UCSD-AML1 (cell line): Measurements from ENCODE around the gene RNF223.

Experiments
- DNase-seq: peaks from one replicate; lab custom pipeline; 2025; ENCODE audit not compliant: unreplicated experiment; lab: John Stamatoyannopoulos, UW

The RNF223 gene

DNA sequence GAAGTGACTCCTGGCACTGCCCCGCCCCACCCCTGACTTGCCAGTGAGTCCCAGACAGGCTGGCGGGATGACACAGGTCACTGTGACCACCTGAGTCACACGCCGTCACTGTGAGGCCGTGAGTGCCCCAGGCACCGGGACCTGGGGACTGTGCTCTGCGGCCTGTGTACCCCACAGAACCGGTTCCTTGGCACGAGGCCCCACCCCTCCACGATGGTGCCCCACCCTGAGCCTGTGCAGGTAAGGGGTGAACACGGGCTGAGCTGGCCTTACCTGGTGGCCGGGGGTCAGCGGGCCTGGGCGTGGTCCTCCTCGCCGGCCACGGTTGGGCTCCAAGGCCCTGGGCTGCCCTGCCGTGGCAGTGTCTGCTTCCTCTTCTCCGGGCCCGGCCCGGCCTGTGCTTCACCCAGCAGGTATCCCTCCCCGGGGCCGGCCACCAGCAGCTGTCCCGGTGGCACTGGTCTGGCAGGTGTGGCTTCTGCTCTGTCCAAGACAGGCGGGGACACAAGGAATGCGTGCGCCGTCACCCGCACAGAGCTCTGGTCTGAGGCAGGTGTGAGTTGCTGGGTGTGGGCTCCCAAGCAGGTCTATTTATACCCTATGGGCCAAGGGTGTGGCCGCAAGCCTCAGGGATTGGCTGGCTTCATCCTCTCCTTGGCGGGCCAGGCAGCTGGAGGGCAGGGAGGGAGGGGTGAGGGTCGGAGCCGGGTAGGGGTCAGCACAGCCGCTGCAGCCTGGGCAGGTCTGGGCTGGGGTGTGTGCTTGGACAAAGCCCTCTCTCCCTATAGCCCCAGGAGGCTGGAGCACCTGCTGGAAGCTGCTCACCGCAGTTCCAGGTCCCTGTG is at the start of gene RNF223:
Gene RNF223 (minus strand): TSS at position 564 of the 845 bp plus-strand sequence. CDS start 1,740 bp downstream, outside the sequence.
- no peak for DNase-seq

DNA sequence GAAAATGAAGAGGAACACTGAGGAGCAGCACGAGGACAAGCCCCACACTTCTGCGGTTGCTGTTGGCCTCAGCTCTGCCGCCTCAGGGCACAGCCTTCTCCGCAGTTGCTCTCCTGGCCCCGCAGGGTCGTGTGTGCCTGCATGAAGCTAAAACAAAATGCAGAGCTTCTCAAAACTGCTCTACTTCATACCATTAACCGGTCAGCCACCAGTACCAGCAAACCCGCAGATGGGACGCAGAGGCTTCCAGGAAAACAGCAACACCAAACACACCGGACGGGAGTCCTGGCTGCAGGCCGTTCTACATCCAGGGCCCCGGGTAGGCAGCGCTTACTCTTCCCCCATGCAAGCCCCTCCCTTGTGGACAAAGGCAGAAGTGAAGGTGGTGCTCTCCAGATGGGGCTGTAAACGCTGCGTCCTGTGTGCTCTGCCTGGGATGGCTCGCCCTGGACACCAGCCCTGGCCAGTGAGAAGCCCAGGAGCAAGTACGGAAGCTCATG is 48.9 kb upstream of the RNF223 start:
- no peak for DNase-seq

DNA sequence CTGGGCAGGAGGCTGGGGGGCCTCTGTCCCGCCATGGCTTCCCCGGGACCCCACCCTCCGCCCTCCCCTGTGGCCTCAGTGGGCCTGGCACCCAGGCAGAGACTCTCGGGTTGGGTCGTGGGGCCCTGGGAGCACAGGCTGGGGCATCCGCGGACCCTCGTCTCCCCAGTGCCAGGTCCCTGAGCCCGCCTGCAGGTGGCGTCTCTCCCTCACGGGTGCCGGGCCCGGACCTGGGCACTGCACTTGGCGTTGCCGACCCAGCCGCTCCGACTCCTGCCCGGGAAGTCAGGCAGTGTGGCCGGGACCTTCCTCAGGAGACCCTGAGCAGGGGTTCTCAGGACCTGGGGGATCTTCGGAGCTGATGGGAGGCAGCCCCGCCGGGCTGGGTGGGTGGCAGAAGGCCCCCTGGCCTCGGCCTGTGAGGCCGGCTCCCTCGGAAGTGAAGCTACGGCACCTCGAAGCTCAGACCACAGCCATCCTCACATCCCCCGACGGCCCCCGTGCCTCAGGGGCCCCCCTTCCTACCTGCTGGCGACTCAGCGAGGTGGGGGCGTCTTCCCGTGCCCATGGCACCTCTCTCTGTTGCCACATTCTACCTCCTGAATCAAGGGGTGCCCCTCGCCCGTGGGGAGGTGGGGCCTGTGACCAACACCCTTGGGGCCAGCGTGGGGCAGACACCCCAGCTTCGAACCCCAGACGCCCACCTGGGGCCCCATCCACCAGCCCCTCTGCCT is 48.1 kb upstream of the RNF223 start:
- peak; percentile 83 for DNase-seq

DNA sequence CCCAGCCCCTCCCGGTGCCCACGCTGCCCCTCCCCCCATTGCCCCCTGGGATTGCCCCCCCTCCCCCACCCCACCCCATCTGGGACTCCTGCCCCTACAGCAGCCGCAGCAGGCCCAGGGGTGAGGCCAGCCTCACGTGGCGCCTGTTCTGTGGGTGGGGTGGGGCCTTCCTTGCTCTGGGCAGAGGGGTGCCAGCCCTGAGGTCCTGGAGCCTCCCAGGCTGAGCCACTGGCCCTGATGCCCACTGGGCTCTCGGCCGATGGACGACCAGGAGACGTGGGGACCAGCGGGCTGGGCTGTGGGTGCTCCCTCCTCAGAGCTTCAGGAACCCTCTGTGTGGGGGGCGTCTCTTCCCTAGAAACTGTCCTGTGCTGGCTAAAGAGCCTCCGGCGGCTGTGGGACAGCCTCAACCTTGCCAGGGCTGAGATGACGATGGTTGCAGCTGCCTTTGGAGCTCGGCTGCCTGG is 47.5 kb upstream of the RNF223 start:
- no peak for DNase-seq

DNA sequence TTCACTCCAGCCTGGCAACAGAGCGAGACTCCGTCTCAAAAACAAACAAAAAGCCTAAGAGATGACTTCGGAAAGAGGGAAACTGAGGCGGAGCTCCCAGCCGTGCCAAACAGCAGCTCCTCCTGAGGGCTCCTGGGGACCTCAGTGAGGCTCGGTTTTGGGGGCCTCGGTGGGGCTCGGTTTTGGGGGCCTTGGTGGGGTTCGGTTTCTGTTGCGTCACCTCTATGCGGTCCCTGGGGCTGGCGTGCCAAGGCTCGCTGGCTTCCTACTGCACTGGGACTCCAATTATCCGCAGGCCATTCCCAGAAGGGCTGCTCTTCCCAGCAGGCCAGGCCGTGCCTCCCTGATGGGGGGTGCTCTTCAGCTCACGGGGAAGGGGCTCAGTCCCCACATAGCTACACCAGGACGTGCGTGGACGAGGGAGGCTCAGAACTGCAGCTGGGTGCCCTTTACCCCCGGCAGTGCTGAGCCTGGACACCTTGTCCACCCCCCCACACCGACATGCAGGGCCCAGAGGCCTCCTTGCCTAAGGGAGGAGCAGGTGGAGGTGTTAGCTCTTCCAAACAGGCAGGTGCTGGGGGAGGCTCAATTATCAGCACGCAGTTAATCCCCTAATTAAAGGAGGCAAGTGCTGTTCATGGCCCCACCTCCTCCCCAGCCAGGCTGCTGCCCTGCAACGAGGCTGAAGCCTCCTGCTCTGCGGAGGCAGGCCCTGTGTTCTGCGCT is 46.9 kb upstream of the RNF223 start:
- no peak for DNase-seq

DNA sequence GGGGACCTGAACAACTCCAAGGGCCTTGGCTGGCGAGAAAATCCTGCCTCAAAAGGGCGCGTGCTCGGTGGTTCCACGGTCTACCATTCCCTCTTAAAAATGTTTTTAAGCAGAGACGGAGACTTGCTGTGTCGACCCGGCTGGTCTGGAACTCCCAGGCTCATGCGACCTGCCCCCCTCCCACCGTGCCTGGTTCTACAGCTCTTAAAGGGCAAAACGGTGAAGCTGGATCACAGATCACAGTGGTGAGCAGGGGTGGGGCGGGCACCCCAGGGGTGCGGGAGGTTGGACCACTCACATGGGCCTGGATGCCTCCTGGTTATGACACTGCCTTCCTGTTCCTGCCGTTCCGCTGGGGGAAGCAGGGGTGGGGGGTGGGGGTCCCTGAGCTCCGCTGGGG is 46.0 kb upstream of the RNF223 start:
- DNase-seq = no peak

DNA sequence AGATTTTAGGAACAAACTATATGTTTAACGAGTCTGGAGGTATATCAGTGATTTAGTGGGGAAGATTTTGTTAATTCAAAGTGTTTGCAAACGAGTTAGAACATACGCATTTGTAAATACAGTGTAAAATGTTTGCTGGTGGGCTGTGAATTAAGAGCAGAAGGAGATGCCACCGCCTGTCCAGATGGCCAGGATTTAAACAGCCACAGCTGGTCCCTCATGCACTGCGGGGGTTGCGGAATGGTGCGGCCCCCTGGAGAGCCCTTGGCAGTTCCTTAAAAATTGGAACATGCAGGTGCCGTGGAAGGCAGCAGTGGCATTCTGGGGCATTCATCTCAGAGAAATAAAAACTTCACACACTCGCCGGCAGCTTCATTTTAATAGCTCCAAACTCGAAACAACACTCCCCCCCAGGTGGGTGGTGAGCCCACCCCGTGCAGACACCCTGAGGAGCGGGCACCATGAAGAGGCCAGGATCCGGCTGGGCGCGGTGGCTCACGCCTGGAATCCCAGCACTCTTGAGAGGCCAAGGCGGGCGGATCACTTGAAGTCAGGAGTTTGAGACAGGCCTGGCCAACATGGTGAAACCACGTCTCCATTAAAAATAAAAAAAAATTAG is 45.3 kb upstream of the RNF223 start:
- DNase-seq = no peak

DNA sequence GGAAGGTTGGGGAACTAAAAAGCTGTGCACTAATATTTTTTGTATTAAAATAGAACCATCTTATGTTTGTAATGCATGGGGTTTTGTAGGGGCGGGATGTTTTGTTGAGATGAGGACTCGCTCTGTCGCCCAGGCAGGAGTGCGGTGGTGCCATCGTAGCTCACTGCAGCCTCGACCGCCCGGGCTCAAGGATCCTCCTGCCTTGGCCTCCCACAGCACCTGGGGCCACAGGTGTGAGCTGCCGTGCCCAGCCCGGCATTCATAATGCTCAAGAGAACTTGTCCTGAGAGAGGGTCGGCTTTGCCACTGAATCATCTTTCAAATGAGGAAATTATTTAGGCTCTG is 44.7 kb upstream of the RNF223 start:
- DNase-seq = no peak

DNA sequence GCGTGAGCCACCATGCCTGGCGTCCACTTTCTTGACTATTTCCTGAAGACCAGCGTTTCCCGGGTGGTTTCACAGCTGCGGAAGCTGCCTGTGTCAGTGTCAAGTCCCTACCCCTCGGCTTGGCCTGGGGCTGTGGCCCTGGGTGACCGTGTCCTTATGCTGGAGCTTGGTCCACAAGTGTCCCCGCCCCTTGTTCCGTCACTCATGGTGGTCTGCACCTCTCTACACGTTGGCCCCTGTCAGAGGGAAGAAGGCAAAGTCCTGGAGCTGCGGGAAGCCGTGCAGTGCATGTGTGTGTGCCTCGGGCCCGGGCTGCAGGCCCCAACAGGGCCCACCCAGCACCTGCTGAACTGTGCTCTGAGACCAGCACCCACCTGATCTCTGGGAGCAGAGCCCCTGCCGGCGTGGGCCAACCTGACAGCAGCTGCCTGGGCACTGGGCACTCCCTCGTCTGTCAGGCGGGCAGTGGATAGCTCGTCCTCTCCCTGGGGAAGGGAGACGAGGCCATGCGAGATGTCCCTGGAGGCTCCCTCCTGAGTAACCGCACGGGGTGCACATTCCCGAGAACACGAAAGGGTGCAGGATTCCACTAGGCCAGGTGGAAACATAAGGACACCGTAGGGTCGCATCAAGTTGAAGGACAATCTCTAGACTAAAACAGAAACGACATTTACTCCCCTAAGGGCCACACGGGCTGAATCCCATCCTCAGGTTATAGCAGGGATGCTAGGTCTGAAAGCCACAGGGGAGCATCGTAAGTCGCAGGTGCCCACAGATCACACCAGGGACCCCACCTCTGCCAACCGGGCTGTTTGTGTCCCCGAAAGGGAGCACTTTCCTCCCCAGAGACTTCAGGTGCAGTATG is 44.1 kb upstream of the RNF223 start:
- no peak for DNase-seq

DNA sequence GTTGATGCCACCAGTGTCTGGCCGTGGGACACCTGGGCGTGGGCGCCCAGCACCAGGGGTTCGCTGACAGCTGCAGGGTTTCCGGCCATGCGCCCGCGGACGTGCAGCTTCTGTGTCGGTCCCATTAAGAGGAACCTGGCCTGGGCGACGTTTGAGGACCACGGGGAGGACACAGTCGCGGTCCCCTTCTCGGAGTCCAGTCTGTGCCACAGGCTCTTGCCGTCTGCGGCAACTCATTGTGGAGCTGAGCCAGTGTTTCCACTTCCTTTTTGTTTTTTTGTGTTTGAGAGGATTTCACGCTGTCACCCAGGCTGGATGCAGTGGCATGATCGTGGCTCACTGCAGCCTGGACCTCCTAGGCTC is 43.3 kb upstream of the RNF223 start:
- peak; percentile 47 for DNase-seq

DNA sequence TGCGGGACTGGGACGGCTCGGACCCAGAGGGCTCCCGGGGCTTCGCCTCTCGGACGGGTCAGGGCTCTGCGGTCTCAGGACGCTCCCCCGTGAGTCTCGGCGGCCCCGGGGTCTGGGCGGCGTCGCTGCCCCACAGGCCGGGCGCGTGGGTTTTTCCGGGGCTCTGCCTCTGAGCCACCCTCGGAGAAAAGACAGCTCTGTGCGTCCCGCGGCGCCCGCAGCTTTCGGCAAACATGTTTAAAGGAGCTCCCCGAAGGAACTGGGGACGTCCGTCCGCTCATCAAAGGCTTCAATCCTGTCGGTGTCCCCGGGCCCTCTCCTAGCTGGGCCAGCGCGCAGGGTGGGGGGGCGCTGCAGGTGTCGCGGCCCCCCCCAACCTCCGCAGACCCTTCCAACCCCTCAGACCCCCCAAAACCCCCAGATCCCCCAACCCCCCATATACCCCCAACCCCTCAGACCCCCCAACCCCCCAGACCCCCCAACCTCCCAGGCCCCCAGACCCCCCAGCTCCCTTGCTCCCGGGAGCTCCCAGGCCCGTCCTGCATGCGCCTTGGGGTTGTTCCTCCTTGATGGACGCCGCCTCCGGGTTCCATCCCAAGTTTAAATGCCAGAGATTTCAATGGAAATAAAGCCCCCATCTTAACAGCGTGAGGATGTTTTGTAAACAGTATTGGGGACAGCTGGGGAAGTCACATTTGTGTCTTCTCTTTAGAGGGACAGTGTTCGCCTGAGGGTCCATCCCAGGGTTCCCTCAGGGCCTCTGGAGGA is 42.8 kb upstream of the RNF223 start:
- DNase-seq = no peak

DNA sequence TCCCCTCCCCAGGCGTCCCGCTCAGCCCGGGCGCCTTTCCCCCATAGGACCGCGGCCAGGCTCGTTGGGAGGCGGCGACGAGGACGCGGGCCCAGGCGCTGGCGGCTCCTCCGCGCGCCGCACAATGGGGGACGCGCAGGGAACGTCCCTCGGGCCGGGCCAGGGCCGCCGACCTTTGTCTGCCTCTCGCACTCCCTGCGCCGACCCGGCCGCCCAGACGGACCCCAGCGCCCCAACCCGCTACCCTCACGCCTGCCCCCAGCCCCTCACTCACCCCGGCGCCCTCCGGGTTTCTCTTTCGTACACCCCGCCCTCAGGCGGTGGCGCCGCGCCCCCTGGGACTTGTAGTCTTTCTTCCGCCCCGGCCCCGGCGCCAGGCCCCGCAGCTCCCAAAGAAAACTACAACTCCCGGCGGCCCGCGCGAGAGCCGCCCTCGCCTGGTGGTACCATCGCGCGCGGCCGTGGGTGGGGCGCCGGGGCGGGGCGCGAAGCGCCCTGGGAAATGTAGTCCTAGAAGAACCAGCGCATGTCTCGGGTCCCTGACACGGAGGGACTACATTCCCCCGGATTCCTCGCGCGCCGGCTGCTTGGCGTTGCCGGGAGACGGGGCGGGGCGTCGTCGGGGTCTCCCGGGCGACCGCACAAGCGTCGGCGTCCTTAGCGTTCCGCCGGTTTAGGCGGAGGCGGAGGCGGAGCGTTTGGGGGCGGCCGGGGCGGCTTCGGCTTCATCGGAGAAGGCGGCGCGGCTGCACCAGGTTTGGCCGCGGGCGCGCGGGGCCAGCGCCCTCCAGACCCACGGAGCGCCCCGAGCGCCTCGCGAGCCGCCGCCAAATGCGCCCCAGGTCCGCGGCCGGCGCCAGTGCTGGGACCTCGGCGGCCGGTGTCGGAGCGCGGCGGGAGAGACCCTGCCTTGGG is 41.9 kb upstream of the RNF223 start, which contains the start of gene C1orf159:
Gene C1orf159 (minus strand): TSS at position 304 of the 915 bp plus-strand sequence. CDS start 24,546 bp downstream, outside the sequence.
- peak; percentile 99 for DNase-seq

DNA sequence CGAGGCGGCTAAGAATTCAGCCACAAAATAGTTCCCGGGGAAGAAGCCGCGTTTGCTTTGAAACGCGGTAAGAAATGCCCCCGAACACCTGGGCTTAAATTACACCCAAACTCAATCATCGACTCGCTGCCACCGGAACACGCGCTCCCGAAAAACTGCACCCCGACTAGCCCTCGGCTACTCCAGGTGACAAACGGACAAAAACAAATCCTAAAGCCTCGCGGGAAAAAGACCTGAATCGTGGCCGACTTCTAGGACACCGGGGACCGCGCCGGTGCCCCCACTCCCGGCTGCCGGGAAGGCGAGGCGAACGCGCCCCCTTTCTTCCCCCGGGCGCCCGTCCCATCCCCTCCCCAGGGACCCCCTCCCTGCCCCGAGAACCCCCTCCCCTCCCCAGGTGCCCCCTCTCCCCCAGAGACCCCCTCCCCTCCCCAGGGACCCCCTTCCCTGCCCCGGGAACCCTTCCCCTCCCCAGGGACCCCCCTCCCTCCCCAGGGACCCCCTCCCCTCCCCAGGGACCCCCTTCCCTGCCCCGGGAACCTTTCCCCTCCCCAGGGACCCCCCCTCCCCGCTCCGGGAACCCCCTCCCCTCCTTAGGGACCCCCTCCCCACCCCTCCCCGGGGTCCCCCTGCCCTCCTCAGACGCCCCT is 41.2 kb upstream of the RNF223 start:
- no peak for DNase-seq

DNA sequence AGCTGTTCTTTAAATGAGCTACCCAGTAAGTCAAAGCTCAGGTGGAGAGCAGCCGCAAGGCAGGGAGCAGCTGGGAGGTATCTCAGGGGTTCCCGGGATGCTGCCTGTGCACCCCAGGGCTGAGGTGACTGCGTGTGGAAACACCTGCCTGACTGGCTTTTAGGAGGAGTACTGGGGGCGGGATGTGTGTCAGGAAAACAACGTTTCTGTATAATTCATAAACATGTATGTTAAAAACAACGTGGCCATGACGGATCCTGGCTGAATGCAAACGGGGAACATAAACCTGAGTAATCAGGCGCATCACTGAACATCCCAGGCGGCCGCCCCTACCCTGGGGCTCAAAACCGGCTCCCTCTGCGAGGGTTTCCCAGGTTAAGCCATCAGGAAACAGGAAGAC is 40.3 kb upstream of the RNF223 start:
- no peak for DNase-seq

DNA sequence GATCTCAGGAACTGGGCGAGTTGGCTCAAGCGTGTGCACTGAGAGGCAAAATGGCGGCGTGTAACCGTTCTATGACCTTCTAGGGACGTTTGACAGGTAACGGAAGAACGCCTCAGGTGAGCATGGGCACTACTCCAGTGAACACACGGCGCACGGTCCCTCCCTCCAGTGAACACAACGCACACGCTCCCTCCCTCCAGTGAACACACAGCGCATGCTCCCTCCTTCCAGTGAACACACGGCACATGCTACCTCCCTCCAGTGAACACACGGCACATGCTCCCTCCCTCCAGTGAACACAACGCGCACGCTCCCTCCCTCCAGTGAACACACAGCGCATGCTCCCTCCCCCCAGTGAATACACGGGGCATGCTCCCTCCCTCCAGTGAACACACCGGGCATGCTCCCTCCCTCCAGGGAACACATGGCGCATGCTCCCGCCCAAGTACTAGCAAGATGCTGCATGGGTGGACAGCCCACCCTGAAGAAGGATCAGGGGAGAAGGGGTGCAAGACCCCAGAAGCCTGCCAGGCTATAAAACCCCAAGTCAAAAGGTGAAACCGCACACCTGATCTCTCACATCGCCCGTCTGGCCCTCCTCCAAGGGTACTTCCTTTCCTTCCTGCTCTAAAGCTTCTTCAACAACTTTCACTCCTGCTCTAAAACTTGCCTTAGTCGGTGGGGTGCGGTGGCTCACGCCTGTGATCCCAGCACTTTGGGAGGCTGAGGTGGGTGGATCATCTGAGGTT is 38.3 kb upstream of the RNF223 start:
- no peak for DNase-seq

DNA sequence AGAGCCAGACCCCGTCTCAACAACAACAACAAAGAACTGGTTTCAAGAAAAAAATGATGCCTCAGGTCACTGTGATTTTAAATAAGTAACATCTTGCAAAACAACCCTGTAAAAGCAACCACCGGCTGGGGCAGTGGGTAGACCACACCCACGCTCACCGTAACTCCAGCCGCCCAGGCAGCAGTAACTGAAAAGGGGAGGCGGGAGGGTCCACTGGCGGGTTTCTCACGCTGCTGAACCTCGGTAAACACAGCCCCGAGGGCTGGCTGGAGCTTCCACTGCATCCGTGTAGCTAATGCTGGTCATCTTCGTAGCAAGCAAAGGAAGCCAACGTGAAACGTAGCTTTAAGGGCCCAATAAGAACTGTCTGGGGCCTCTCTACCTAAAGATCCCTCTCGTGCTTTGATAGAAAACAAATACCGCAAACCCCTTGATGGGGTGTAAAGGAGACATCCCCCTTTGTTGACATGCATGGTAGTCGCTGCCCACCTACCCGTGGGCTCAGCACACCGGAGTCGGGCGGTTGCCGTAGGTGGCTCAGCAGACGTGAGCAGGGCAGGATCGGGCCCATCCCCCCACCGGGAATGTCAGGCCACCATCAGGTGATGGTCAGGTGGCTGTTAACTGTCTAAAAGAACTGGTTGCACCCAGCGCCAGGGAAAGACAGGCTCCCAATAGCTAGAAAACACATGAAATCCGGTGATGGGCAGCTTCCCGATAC is 37.6 kb upstream of the RNF223 start:
- DNase-seq = no peak
